GM18861 (cell line): ENCODE data around the gene ST6GAL1.
A peak's percentile ranks its signal among the peaks of the same experiment; 100 is the strongest.
"Not testable (repeated sequence)": the region's sequence is repeated elsewhere in the genome, so short reads cannot be mapped to it uniquely, and the experiment has no call there.

Experiments
- ATAC-seq: cut with Tn5 transposase; IDR thresholded peaks from one replicate; pipeline ENCODE4 v1.9.1; 2021; ENCODE audit not compliant: unreplicated experiment

The ST6GAL1 gene, protein sequence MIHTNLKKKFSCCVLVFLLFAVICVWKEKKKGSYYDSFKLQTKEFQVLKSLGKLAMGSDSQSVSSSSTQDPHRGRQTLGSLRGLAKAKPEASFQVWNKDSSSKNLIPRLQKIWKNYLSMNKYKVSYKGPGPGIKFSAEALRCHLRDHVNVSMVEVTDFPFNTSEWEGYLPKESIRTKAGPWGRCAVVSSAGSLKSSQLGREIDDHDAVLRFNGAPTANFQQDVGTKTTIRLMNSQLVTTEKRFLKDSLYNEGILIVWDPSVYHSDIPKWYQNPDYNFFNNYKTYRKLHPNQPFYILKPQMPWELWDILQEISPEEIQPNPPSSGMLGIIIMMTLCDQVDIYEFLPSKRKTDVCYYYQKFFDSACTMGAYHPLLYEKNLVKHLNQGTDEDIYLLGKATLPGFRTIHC

DNA sequence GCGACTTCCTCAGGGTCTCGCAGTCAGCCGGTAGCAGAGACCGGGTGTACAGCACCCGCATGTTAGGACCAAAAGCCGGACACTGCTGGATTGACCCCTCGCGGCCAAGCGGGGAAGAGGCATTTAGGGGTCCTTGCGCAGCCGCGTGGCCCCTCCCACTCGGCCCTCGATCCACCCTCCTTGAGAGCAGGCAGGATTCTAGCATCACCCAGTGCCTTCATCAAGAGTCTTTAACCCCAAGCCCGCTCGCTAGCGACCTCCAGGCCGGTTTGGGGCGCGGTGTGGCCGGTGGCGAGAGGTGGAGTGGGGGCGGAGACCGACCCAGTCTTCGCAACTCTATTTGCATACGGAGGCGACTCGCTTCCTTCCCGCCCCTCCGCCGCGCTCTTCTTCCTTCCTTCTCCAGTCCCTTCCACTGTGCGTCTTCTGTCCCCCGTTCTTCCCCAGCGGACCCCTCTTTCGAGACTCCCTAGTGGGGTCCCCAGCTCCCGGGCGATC lies at the start of gene ST6GAL1:
TSS of gene ST6GAL1 (plus strand) at position 384 of the 498 bp plus-strand sequence. CDS start 112,178 bp downstream, outside the sequence.
- ATAC-seq: peak; percentile 40

DNA sequence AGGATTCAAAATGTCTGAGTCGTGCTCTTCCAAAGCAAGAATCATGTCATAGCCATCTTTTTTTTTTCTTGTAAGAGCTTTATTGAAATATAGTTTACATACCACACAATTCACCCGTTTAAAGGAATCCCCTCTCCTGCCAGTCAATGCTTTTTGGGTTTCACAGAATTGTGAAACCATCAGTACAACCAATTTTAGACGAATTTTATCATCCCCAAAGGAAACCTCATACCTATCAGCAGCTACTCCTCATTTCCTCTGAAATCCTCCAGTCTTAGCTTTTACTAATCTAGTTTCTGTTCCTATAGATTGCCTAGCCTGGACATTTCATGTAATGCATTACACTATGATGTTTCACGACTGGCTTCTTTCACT lies 48.2 kb upstream of the ST6GAL1 start:
- no peak for ATAC-seq

DNA sequence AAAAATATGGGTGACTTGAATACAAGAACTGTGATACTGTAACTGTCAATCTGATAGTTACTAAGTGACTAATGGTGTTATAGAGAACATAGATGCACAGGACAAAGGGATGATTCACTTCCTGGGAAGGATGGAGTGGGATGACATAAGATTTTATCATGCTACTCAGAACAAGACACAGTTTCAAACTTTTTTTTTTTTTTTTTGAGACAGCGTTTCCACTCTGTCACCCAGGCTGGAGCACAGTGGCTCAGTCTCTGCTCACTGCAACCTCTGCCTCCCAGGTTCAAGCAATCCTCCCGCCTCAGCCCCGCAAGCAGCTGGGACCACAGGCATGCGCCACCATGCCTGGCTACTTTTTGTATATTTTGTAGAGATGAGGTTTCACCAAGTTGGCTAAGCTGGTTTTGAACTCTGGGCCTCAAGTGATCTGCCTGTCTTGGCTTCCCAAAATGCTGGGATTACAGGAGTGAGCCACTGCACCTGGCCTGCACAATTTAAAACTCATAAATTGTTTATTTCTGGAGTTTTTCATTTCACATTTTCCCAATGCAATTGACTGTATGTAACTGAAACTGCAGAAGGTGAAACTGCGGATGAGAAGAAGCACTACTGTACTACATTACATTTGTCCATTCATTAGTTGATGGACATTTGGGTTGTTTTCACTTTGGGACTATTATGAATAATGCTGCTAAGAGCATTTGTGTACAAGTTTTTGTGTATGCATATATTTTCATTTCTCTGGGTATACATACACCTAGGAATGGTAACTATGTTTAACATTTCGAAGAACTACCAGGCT lies 47.2 kb upstream of the ST6GAL1 start:
- ATAC-seq: no peak

DNA sequence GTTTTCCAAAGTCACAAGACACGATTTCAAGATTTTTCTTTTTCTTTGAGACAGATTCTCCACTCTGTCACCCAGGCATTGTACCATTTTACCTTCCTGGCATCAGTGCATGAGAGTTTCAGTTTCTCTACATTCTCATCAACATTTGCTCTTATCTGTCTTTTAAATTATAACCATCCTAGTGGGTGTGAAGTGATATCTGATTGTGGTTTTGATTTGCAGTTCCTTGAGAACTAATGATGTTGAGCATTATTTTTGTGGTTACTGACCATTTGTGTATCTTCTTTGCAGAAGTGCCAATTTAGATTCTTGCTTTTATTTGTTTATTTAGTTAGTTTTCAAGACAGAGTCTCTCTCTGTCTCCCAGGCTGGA lies 46.7 kb upstream of the ST6GAL1 start:
- no peak for ATAC-seq

DNA sequence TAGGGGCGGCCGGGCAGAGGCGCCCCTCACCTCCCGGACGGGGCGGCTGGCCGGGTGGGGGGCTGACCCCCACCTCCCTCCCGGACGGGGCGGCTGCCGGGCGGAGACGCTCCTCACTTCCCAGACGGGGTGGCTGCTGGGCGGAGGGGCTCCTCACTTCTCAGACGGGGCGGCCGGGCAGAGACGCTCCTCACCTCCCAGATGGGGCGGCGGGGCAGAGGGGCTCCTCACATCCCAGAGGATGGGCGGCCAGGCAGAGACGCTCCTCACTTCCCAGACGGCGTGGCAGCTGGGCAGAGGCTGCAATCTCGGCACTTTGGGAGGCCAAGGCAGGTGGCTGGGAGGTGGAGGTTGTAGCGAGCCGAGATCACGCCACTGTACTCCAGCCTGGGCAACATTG lies 45.5 kb upstream of the ST6GAL1 start:
- ATAC-seq: not testable (repeated sequence)

DNA sequence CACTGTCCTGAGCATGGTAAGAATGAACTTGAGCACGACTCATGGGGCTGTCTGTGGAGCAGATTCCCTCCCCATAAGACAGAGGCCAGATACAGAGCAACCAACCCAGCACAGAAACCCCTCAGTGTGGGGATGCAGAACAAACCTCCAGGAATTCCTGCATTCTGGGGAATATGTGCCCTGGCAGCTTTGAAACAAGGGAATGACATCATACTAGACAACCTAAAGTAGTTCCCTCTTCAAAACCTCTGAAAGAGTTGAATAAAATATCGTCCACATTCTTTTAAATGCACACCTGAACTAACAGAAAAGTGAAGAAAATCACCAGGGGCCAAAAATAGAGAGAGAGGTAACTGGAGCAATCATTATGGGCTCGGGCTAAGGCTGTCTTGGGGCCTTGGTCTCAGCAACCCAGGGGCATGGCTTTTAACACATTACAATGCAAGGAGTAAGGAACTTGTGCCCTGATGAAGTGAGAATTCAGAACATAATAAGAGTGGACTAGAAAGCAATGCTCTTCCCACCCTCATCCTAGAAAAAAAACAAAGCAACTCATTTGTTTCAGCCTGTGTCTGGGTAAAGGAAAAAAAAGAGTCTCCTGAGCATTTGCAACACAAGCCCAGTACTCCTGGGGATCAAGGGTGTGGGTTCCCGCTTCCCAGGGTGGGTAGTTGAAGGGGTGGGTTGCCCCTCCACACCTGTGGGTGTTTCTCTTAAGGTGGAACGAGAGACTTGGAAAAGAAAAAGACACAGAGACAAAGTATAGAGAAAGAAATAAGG lies 43.9 kb upstream of the ST6GAL1 start:
- ATAC-seq: no peak

DNA sequence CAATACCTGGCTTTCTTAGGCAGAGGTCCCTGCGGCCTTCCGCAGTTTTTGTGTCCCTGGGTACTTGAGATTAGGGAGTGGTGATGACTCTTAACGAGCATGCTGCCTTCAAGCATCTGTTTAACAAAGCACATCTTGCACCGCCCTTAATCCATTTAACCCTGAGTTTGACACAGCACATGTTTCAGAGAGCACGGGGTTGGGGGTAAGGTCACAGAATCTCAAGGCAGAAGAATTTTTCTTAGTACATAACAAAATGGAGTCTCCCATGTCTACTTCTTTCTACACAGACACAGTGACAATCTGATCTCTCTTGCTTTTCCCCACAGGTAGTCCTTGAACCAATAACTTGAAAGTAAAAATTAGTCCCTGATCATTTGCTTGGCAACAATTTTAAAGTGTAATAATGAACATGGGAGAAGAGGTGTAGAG lies 42.8 kb upstream of the ST6GAL1 start:
- ATAC-seq: not testable (repeated sequence)

DNA sequence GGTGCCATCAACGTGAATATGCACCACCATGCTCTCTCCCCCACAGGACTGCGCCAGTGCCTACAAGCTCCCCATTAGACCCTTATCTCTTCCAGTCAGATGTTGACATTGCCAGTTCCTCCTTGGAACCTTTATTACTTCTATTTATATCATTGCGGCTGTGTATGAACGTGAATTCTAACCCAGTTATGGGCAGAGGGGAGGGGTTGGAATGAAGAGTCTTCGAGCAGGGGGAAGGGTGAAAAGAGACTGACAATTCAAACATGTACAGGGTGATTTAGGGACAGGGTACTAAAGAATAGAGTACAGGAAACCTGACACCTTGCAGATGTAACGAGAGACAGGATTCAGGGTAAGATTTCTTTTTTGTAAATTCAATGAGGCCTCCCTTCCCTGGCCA lies 41.8 kb upstream of the ST6GAL1 start:
- no peak for ATAC-seq

DNA sequence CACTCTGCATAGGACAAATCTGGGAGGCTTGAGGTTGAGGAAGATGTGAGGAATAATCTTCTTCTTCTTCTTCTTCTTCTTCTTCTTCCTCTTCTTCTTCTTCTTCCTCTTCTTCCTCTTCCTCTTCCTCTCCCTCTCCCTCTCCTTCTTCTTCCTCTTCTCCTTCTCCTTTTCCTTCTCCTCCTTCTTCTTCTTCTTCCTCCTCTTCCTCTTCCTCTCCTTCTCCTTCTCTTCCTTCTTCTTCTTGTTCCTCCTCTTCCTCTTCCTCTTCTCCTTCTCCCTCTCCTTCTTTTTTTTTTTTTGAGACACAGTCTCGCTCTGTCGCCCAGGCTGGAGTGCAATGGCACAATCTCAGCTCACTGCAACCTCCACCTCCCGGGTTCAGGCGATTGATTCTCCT lies 40.6 kb upstream of the ST6GAL1 start:
- not testable (repeated sequence) for ATAC-seq

DNA sequence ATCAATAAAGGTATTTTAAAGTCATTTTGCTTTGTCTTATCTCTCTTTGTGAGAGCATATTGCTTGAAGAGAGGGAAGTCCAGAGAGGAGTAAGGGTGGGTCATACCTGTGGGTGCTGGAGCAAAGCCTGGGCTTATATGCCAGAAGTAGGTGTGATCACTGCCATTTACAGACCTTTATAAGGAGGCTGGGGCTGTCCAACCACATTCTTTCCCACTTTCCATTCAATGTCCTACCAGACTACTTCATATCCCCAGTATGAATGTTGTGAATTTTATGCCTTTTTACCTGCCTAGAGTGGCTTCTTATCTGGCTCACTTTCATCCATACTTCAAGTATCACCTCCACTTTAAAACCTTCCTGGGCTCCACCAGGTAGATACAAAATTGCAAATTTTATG lies 39.4 kb upstream of the ST6GAL1 start:
- no peak for ATAC-seq

DNA sequence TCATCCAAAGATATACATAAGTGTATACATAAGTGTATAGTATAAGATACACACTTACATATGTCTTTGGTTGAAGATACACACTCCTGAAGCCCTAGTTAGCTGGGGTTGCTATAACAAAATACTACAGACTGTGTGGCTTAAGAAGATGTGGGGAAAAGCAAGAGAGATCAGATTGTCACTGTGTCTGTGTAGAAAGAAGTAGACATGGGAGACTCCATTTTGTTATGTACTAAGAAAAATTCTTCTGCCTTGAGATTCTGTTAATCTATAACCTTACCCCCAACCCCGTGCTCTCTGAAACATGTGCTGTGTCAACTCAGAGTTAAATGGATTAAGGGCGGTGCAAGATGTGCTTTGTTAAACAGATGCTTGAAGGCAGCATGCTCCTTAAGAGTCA lies 37.3 kb upstream of the ST6GAL1 start:
- not testable (repeated sequence) for ATAC-seq

DNA sequence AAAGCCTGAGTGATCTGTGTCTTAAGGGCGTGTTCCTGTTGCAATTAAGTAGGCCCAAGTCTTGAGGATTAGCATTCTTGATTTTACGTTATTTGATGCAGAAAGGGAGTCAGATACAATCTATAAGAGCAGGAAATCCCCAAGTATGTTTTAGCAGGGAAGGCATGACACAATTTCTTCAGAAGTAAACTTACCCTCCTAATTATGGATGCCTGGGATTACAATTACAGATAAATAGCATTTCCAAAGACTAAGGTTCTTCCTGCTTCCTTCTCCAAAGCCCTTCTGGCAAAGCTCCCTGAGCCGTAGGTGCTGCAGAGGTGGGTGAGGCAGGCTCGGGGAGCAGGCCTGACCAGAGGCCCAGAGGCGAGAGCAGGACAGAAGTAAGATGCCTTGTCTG lies 34.9 kb upstream of the ST6GAL1 start:
- no peak for ATAC-seq

DNA sequence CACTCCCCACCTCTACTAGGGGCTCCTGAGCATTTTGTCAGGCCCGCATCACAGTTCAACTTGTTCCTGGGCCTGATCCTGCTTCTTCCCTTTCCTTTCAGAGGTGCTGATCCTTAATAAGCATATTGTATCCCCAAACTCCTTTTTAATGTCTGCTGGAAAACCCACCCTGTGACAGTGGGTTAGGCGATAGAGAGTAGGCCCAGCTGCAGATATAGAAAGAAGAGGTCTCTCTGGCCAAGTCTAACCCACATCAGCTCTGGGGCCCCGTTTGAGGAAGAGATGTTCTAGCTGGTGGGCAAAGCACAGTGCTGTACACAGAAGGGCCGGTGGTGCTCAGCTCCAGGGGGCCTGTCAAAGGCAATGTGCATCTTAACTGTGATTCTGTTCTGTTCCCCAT lies 34.3 kb upstream of the ST6GAL1 start:
- ATAC-seq: no peak

DNA sequence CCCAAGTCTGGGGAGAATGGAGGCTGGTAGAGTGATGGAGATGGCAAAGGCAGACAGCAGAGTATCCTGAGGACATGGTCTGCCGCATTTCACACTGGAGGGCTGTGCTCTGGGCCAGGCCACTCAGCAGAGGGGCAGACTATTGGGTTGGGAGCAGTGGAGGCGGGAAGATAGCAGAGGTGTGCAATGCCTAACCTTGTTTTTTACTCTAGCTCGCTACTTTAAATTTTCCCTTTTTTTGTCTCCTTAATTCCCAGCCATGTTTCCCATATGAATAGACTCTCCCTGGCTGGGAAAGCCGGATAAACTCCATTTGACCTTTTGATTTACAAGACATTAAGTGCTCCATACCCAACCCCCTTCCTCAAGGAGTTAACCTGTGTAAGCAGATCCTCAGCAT lies 33.5 kb upstream of the ST6GAL1 start:
- no peak for ATAC-seq

DNA sequence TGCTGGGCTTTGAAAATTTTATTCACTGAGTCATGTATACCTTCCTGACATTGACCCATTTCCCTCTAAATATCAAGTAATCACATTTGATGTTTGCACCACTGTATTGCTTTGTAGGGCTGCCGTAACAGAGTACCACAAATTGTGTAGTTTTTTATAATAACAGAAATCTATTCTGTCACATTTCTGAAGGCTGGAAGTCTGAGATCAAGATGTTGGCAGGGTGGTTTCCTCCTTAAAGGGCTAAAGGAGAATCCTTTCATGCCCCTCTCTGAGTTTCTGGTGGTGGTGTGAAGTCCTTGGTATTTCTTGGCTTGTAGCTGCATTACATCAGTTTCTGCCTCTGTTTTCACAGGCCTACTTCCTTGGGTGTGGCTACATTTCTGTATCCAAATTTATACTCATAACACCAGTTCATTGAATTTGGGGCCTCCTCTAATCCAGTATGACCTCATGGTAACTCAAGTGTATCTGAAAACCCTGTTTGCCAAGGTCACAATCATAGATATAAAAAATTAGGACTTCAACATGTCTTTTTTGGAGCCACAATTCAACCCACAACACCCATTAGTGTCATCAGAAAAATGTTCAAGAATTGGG lies 29.1 kb upstream of the ST6GAL1 start:
- no peak for ATAC-seq

DNA sequence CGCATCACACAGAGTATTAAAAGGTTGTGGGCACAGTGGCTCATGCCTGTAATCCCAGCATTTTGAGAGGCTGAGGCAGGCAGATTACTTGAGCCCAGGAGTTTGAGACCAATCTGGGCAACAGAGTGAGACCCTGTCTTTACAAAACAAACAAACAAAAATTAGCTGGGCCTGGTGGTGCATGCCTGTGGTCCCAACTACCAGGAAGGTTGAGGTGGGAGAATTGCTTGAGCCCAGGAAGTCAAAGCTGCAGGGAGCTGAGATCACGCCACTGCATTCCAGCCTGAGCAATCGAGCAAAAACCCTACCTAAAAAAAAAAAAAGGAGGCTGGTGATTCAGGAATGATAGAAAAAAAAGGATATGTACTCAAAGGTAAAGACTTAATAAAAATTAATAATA lies 28.2 kb upstream of the ST6GAL1 start:
- no peak for ATAC-seq

DNA sequence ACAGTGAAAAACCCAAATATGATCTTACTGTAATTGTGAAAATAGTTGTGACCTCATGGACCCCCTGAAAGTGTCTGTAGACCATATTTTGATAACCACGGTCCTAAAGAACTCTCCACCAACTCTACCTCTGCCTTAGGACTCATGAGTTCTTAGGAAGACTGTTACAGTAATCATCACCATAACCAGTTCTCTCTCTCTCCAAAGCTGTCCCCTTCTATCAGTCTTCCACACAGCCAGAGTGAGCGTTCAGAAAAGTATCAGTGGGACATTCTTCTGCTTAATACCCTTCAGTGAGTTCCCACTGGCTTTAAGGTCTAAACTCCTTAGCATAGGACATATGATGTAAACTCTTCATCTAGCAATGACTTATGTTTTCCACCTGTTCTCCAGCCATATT lies 27.6 kb upstream of the ST6GAL1 start:
- no peak for ATAC-seq

DNA sequence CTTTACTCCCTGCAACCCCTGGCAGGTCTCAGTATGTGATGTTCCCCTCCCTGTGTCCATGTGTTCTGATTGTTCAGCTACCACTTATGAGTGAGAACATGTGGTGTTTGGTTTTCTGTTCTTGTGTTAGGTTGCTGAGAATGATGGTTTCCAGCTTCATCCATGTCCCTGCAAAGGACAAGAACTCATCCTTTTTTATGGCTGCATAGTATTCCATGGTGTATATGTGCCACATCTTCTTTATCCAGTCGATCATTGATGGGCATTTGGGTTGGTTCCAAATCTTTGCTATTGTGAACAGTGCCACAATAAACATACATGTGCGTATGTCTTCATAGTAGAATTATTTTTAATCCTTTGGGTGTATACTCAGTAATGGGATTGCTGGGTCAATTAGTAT lies 26.6 kb upstream of the ST6GAL1 start:
- not testable (repeated sequence) for ATAC-seq

DNA sequence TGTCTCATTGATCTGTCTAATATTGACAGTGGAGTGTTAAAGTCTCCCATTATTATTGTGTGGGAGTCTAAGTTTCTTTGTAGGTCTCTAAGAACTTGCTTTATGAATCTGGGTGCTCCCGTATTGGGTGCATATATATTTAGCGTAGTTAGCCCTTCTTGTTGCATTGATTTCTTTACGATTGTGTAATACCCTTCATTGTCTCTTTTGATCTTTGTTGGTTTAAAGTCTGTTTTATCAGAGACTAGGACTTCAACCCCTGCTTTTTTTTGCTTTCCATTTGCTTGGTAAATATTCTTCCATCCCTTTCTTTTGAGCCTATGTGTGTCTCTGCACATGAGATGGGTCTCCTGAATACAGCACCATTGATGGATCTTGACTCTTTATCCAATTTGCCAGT lies 23.3 kb upstream of the ST6GAL1 start:
- ATAC-seq: not testable (repeated sequence)

DNA sequence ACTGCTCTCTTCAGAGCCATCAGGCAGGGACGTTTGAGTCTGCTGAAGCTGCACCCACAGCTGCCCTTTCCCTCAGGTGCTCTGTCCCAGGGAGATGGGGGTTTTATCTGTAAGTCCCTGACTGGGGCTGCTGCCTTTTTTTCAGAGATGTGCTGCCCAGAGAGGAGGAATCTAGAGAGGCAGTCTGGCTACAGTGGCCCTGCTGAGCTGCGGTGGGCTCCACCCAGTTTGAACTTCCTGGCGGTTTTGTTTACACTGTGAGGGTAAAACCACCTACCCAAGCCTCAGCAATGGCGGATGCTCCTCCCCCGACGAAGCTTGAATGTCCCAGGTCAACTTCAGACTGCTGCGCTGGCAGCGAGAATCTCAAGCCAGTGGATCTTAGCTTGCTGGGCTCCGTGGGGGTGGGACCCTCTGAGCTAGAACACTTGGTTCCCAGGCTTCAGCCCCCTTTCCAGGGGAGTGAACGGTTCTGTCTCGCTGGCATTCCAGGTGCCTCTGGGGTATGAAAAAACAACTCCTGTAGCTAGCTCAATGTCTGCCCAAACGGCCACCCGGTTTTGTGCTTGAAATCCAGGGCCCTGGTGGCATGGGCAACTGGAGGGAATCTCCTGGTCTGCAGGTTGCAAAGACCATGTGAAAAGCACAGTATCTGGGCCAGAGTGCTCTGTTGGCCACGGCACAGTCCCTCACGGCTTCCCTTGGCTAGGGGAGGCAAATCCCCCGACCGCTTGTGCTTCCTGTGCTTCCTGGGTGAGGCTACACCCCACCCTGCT lies 21.1 kb upstream of the ST6GAL1 start:
- ATAC-seq: no peak
